OCI-LY7 (cell line): ENCODE results near the gene OSBPL6.

Source experiments
- EZH2phosphoT487 ChIP-seq: fragments of 200-600 bp; sonication (generic); IDR thresholded peaks from 2 replicates; pipeline ENCODE4 v1.6.1; 2018; ENCODE audit warnings: low read depth, borderline replicate concordance, mild to moderate bottlenecking, mixed run types, antibody characterized with exemption, low read length, moderate library complexity, mixed read lengths
- TF ChIP-seq, protein P1 (sequence below): fragments of 200-600 bp; sonication (generic); conservative IDR thresholded peaks from 2 replicates; pipeline ENCODE4 v1.5.1; 2014; ENCODE audit warnings: mild to moderate bottlenecking, antibody characterized with exemption, low read length, moderate library complexity, mixed read lengths

DNA sequence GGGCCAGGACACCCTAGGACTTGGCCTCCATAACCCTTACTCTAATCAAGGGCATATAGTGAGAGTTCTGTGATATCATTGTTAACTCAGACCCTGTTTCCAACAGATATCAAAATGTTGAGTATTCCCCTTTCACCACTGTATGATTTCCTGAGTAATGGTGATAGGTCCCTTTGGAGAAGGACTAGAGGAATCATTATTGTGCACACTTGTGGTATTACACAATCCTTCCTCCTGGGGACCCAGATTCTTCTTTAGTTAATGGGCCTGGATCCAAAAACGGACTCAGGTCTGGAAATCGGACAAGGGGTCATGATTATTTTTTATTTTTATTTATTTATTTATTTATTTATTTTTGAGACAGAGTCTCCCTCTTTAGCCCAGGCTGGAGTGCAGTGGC is 233.1 kb downstream of the OSBPL6 start:
- TF ChIP-seq, protein P1, sequence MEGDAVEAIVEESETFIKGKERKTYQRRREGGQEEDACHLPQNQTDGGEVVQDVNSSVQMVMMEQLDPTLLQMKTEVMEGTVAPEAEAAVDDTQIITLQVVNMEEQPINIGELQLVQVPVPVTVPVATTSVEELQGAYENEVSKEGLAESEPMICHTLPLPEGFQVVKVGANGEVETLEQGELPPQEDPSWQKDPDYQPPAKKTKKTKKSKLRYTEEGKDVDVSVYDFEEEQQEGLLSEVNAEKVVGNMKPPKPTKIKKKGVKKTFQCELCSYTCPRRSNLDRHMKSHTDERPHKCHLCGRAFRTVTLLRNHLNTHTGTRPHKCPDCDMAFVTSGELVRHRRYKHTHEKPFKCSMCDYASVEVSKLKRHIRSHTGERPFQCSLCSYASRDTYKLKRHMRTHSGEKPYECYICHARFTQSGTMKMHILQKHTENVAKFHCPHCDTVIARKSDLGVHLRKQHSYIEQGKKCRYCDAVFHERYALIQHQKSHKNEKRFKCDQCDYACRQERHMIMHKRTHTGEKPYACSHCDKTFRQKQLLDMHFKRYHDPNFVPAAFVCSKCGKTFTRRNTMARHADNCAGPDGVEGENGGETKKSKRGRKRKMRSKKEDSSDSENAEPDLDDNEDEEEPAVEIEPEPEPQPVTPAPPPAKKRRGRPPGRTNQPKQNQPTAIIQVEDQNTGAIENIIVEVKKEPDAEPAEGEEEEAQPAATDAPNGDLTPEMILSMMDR: no peak
- TF ChIP-seq EZH2phosphoT487: no peak
